Measurements from ENCODE around the gene PIK3CB.

DNA sequence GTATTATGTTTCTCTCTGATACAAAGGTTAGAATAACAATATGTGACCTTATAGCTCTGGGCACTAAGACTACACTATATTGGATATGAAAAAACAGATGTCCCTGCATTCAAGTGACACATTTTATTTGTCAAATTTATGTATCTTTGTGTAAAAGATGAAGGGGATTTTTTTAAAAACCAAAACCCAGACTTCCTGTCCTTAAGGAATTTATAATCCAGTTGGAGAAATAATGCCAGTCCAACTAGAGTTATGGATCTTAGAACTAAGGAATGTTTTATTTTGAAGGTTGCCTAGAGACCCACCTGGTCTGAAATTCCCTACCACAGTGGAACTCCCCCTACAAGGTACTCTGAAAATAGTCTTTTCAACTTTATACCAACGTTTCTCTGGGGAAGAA, 33.3 kb upstream of the PIK3CB start:
- TF ChIP-seq, protein P1, sequence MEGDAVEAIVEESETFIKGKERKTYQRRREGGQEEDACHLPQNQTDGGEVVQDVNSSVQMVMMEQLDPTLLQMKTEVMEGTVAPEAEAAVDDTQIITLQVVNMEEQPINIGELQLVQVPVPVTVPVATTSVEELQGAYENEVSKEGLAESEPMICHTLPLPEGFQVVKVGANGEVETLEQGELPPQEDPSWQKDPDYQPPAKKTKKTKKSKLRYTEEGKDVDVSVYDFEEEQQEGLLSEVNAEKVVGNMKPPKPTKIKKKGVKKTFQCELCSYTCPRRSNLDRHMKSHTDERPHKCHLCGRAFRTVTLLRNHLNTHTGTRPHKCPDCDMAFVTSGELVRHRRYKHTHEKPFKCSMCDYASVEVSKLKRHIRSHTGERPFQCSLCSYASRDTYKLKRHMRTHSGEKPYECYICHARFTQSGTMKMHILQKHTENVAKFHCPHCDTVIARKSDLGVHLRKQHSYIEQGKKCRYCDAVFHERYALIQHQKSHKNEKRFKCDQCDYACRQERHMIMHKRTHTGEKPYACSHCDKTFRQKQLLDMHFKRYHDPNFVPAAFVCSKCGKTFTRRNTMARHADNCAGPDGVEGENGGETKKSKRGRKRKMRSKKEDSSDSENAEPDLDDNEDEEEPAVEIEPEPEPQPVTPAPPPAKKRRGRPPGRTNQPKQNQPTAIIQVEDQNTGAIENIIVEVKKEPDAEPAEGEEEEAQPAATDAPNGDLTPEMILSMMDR (IDR thresholded peaks at IDR 0.05) = no peak
- no peak for TF ChIP-seq POLR2A (IDR thresholded peaks at IDR 0.05)

Measured in Peyer's patch (tissue), 4 donors.